K562 (cell line): ENCODE results near the gene TMEM214. TPM values are rescaled to one million over a fixed set of nuclear protein-coding genes. Genes with fewer than 3 reads are reported as not detected.

Experiments
- CCNT2 ChIP-seq: IDR thresholded peaks from 2 replicates; pipeline ENCODE4 v1.6.1; 2011; ENCODE audit warnings: borderline replicate concordance, low read depth, mild to moderate bottlenecking, moderate library complexity, mixed read lengths, low read length; ENCODE audit not compliant: insufficient read length; ENCODE audit errors: extremely low read depth
- HDGF ChIP-seq: fragments of 450-650 bp; IDR thresholded peaks from 2 replicates; pipeline ENCODE4 v1.6.1; 2016
- HNRNPK ChIP-seq: fragments of 200-400 bp; formaldehyde crosslinking; IDR thresholded peaks from one replicate; pipeline ENCODE4 v1.6.1; 2018; ENCODE audit warnings: mild to moderate bottlenecking, low read depth, low read length; ENCODE audit not compliant: poor library complexity, severe bottlenecking
- KLF1 ChIP-seq: fragments of 450-650 bp; IDR thresholded peaks from 2 replicates; pipeline ENCODE4 v1.6.1; 2016; ENCODE audit warnings: missing genetic modification characterization, missing compliant biosample characterization
- KLF10 ChIP-seq: fragments of 250-450 bp; sonication (Bioruptor Pico); IDR thresholded peaks from 2 replicates; pipeline ENCODE4 v1.6.1; 2021; ENCODE audit warnings: matching md5 sums
- LEF1 ChIP-seq: fragments of 450-650 bp; IDR thresholded peaks from 2 replicates; pipeline ENCODE4 v1.6.1; 2016; ENCODE audit warnings: mild to moderate bottlenecking
- MAZ ChIP-seq, 2 experiments: fragments of 450-650 bp in 1 of 2; sonication (generic) in 1 of 2; formaldehyde crosslinking; IDR thresholded peaks in 1 of 2; conservative IDR thresholded peaks in 1 of 2; 2 replicates each; pipeline versions ENCODE4 v1.4.0 to v1.5.0; 2020; ENCODE audit warnings: mild to moderate bottlenecking in 1 of 2, missing genetic modification reagents in 1 of 2
- PBX2 ChIP-seq, 2 experiments: IDR thresholded peaks in 1 of 2; conservative IDR thresholded peaks in 1 of 2; 2 replicates each; pipeline ENCODE4 v1.6.1; 2016; ENCODE audit warnings: low read depth in 2 of 2, mild to moderate bottlenecking in 1 of 2, missing compliant biosample characterization in 1 of 2, missing genetic modification characterization in 1 of 2, moderate library complexity in 1 of 2
- PHB ChIP-seq: fragments of 250-450 bp; sonication (Bioruptor Pico); IDR thresholded peaks from 2 replicates; pipeline ENCODE4 v1.5.0; 2021
- PHF8 ChIP-seq: fragments of 200-600 bp; sonication (generic); IDR thresholded peaks from 2 replicates; pipeline ENCODE4 v1.6.1; 2012; ENCODE audit warnings: mixed run types, mild to moderate bottlenecking, inconsistent platforms, low read length, moderate library complexity, borderline replicate concordance
- PRDM10 ChIP-seq: fragments of 450-650 bp; IDR thresholded peaks from 2 replicates; pipeline ENCODE4 v1.6.1; 2018; ENCODE audit not compliant: partially characterized antibody
- TRIM28 ChIP-seq: fragments of 450-650 bp; IDR thresholded peaks from 2 replicates; pipeline ENCODE4 v1.6.1; 2017
- ZNF274 ChIP-seq: IDR thresholded peaks from 2 replicates; pipeline ENCODE4 v1.6.1; 2011; ENCODE audit warnings: low read depth, mild to moderate bottlenecking, low read length, moderate library complexity, borderline replicate concordance
- ZNF354B ChIP-seq: fragments of 250-450 bp; sonication (Bioruptor Pico); IDR thresholded peaks from 2 replicates; pipeline ENCODE4 v1.4.0; 2020
- ZNF384 ChIP-seq: IDR thresholded peaks from 2 replicates; pipeline ENCODE4 v1.6.1; 2012; ENCODE audit warnings: low read depth, low read length, improper control_type of control experiment
- ZNF644 ChIP-seq: fragments of 200-800 bp; sonication (Bioruptor generic); IDR thresholded peaks from 2 replicates; pipeline ENCODE4 v1.6.1; 2016; ENCODE audit warnings: low read depth, missing genetic modification characterization, missing compliant biosample characterization
- ZNF707 ChIP-seq: fragments of 250-450 bp; sonication (Bioruptor Pico); conservative IDR thresholded peaks from 2 replicates; pipeline ENCODE4 v1.8.0; 2022; ENCODE audit warnings: inconsistent platforms, mild to moderate bottlenecking, moderate library complexity
- polyA plus RNA-seq, 8 experiments: library from polyadenylated mRNA; depleted of rRNA in 4 of 8; stranded (reverse) in 5 of 8; unstranded in 3 of 8; fragments of >200 nt; fragmentation: Nextera tagmentation in 2 of 8; fragmentation: Illumina TruSeq in 1 of 8; extraction: Ambion mirVana in 2 of 8; extraction: Trizol in 1 of 8; gene quantifications; 2 replicates each; pipeline versions ENCODE4 v1.2.1 to v1.2.3, GENCODE V29; 2011 to 2014; ENCODE audit warnings: inconsistent platforms in 1 of 8, missing spikeins in 1 of 8
- total RNA-seq, 7 experiments: library from RNA; depleted of rRNA in 6 of 7; stranded (reverse); fragments of >200 nt in 6 of 7; fragmentation: Illumina TruSeq in 2 of 7; extraction: Trizol in 2 of 7; gene quantifications; 2 replicates each; pipeline versions ENCODE4 v1.2.1 to v1.2.3, GENCODE V29; 2011 to 2021; ENCODE audit warnings: low replicate concordance in 1 of 7
- TF ChIP-seq, protein P1 (sequence below): sonication (generic); formaldehyde crosslinking; IDR thresholded peaks from 2 replicates; pipeline ENCODE4 v1.8.0; 2022; ENCODE audit warnings: missing genetic modification reagents, mild to moderate bottlenecking, borderline replicate concordance

Gene TMEM214
- total and polyA plus RNA-seq, 9 of the 15 experiments (the other 6 are each of a cell fraction or from before 2014, with no cell fraction given): 11.4 to 81.4 (median 44.1) TPM

DNA sequence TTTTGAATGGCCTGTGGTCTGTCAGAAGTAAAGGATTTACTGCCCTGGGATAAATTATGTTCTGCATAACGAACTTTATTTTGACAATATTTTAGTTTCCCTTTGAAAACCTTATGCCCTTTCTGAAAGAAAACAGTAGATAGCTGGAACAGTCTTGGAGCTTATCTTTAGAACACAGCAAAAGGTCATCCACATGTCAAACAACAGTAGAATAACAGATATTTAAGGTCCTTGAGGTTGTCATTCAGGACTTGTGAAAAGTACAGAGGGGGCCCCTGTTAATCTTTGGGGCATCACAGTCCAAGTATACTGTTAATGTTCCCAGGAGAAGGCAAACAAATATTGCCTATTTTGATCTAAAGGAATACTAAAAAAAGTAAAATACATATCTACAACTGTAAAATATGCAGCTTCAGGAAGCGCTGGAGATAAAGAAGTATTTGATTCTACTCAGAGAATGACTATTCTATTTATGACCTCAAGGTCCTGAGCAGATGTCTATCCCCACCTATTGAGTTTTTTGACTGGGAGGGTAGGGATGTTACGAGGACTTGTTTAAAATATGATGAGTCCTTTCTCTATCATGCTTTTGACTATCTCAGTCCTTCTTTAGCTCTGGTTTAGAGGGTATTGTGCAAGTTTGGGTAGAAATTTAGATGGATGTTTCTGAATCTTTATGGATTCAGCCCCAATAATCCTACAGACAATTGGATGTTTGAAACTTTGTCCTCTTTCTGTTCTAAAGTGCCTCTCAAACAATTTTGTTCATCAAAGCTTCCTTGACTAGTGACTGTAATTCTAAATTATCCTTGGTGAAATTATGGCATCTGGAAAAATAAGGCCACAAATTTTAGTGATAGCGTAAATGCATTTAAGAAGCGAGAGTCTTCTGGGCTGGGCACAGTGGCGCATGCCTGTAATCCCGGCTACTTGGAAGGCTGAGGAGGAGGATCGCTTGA, 25.1 kb upstream of the TMEM214 start (continued):
- TF ChIP-seq ZNF644 (tag) (peak; percentile 53), ZNF354B (CRISPR knock-in tag) (no peak), ZNF384 (no peak), ZNF707 (CRISPR knock-in tag) (no peak), PHF8 (no peak), LEF1 (peak; percentile 95), KLF10 (CRISPR knock-in tag) (no peak), PHB (no peak), ZNF274 (no peak), PRDM10 (peak; percentile 40), PBX2 (CRISPR knock-in tag; IDR thresholded peaks at IDR 0.05; ENCODE audit: low read depth) (no peak), PBX2 (tag; conservative IDR thresholded peaks at IDR 0.05; ENCODE audit: low read depth) (peak; percentile 98), TRIM28 (no peak), CCNT2 (peak; percentile 68), HDGF (no peak), KLF1 (tag) (no peak), HNRNPK (no peak), MAZ (CRISPR knock-in tag; conservative IDR thresholded peaks at IDR 0.05 in 1 of 2, IDR thresholded peaks at IDR 0.05 in 1 of 2) (peak in 1 of 2 experiments; percentile 5; a peak in 2 of 4 replicates)
- TF ChIP-seq, protein P1, sequence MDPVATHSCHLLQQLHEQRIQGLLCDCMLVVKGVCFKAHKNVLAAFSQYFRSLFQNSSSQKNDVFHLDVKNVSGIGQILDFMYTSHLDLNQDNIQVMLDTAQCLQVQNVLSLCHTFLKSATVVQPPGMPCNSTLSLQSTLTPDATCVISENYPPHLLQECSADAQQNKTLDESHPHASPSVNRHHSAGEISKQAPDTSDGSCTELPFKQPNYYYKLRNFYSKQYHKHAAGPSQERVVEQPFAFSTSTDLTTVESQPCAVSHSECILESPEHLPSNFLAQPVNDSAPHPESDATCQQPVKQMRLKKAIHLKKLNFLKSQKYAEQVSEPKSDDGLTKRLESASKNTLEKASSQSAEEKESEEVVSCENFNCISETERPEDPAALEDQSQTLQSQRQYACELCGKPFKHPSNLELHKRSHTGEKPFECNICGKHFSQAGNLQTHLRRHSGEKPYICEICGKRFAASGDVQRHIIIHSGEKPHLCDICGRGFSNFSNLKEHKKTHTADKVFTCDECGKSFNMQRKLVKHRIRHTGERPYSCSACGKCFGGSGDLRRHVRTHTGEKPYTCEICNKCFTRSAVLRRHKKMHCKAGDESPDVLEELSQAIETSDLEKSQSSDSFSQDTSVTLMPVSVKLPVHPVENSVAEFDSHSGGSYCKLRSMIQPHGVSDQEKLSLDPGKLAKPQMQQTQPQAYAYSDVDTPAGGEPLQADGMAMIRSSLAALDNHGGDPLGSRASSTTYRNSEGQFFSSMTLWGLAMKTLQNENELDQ: no peak
